Measurements from ENCODE around the gene FAM9C. TPM values are rescaled to one million over a fixed set of nuclear protein-coding genes. Genes with fewer than 3 reads are reported as not detected.

FAM9C gene
- total RNA-seq, 1 donor from 2014 or later = not detected

- DNase-seq (ENCODE audit: low read depth) = no peak
- no peaks in the 10 kb centered on the region for H3K36me3 ChIP-seq (ENCODE audit: control insufficient read depth, insufficient read depth, low read length)
- no peak for TF ChIP-seq CTCF (IDR thresholded peaks at IDR 0.05; ENCODE audit: insufficient read depth, low read length, poor library complexity, severe bottlenecking)
- no peak overlapping the region for H3K4me3 ChIP-seq (ENCODE audit: low read depth, low read length)
- H3K27me3 ChIP-seq (ENCODE audit: control insufficient read depth, insufficient read depth, low read length) = no peaks in the 10 kb centered on the region
Measured at GRCh38 chrX:12996934-12997435, 47.4 kb downstream of the FAM9C start.

- DNase-seq (ENCODE audit: low read depth) = no peak
- H3K36me3 ChIP-seq (ENCODE audit: control insufficient read depth, insufficient read depth, low read length) = no peaks in the 10 kb centered on the region
- no peak for TF ChIP-seq CTCF (IDR thresholded peaks at IDR 0.05; ENCODE audit: insufficient read depth, low read length, poor library complexity, severe bottlenecking)
- H3K27me3 ChIP-seq (ENCODE audit: control insufficient read depth, insufficient read depth, low read length) = no peaks in the 10 kb centered on the region
- no peak overlapping the region for H3K4me3 ChIP-seq (ENCODE audit: low read depth, low read length)
Measured at GRCh38 chrX:12994321-12994720, 50.1 kb downstream of the FAM9C start.

- H3K4me3 ChIP-seq (ENCODE audit: low read depth, low read length) = no peak overlapping the region
- H3K27me3 ChIP-seq (ENCODE audit: control insufficient read depth, insufficient read depth, low read length) = no peaks in the 10 kb centered on the region
- no peaks in the 10 kb centered on the region for H3K36me3 ChIP-seq (ENCODE audit: control insufficient read depth, insufficient read depth, low read length)
- no peak for TF ChIP-seq CTCF (IDR thresholded peaks at IDR 0.05; ENCODE audit: insufficient read depth, low read length, poor library complexity, severe bottlenecking)
- DNase-seq (ENCODE audit: low read depth) = no peak
Measured at GRCh38 chrX:12993826-12994225, 50.6 kb downstream of the FAM9C start.

- Histone ChIP-seq H3K36me3 (ENCODE audit: control insufficient read depth, insufficient read depth, low read length) (no peaks in the 10 kb centered on the region), H3K4me3 (ENCODE audit: low read depth, low read length) (no peak overlapping the region), H3K27me3 (ENCODE audit: control insufficient read depth, insufficient read depth, low read length) (no peaks in the 10 kb centered on the region)
- no peak for DNase-seq (ENCODE audit: low read depth)
- TF ChIP-seq CTCF (IDR thresholded peaks at IDR 0.05; ENCODE audit: insufficient read depth, low read length, poor library complexity, severe bottlenecking) = no peak
Measured at GRCh38 chrX:12992544-12993118, 51.8 kb downstream of the FAM9C start.

- Histone ChIP-seq H3K4me3 (ENCODE audit: low read depth, low read length) (no peak overlapping the region), H3K36me3 (ENCODE audit: control insufficient read depth, insufficient read depth, low read length) (no peaks in the 10 kb centered on the region), H3K27me3 (ENCODE audit: control insufficient read depth, insufficient read depth, low read length) (no peaks in the 10 kb centered on the region)
- DNase-seq (ENCODE audit: low read depth) = no peak
- no peak for TF ChIP-seq CTCF (IDR thresholded peaks at IDR 0.05; ENCODE audit: insufficient read depth, low read length, poor library complexity, severe bottlenecking)
Measured at GRCh38 chrX:12991575-12991974, 52.8 kb downstream of the FAM9C start.

- no peak for DNase-seq (ENCODE audit: low read depth)
- H3K36me3 ChIP-seq (ENCODE audit: control insufficient read depth, insufficient read depth, low read length) = no peaks in the 10 kb centered on the region
- TF ChIP-seq CTCF (IDR thresholded peaks at IDR 0.05; ENCODE audit: insufficient read depth, low read length, poor library complexity, severe bottlenecking) = no peak
- H3K4me3 ChIP-seq (ENCODE audit: low read depth, low read length) = no peak overlapping the region
- no peaks in the 10 kb centered on the region for H3K27me3 ChIP-seq (ENCODE audit: control insufficient read depth, insufficient read depth, low read length)
Measured at GRCh38 chrX:12989461-12989860, 55.0 kb downstream of the FAM9C start.
